GM13976 (cell line): Measurements from ENCODE around the gene MGMT.

Experiments used
- DNase-seq: peaks from one replicate; pipeline ENCODE4 v3.0.0; 2012; ENCODE audit warnings: low spot score
- in situ Hi-C: fragments of 300-500 bp; cut with MboI; formaldehyde crosslinking; loops from one replicate; pipeline ENCODE4 v1.12.0; 2022; ENCODE audit warnings: low sequenced_read_pairs, mixed read lengths, inconsistent platforms; ENCODE audit not compliant: unreplicated experiment
- TF ChIP-seq, protein P1 (sequence below): IDR thresholded peaks from 2 replicates; pipeline ENCODE4 v1.5.1; 2012; ENCODE audit warnings: borderline replicate concordance, mild to moderate bottlenecking; ENCODE audit not compliant: insufficient read depth; ENCODE audit errors: extremely low read depth, missing control alignments, control extremely low read depth

MGMT gene

DNA sequence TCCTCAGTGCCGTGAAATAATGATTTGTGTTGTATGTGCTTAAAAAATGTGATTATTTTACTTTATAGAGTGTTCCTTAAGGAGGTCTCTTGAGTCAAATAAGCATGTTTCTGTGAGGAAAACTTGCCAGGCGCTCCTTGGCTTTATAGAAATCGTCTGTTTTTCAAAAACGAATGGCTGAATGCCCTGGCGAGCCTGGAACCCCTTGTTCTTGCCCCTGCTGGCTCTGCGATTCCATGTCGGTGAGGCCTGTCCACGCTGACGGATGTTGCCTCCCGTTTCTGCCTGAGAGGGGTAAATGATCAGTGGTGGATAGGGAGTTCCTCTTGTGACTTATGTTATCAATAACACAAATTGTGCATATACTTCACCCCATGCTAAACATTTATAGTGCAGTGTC, 75.5 kb downstream of the MGMT start:
- in situ Hi-C loops: no loop called here
- TF ChIP-seq, protein P1, sequence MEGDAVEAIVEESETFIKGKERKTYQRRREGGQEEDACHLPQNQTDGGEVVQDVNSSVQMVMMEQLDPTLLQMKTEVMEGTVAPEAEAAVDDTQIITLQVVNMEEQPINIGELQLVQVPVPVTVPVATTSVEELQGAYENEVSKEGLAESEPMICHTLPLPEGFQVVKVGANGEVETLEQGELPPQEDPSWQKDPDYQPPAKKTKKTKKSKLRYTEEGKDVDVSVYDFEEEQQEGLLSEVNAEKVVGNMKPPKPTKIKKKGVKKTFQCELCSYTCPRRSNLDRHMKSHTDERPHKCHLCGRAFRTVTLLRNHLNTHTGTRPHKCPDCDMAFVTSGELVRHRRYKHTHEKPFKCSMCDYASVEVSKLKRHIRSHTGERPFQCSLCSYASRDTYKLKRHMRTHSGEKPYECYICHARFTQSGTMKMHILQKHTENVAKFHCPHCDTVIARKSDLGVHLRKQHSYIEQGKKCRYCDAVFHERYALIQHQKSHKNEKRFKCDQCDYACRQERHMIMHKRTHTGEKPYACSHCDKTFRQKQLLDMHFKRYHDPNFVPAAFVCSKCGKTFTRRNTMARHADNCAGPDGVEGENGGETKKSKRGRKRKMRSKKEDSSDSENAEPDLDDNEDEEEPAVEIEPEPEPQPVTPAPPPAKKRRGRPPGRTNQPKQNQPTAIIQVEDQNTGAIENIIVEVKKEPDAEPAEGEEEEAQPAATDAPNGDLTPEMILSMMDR: no peak
- DNase-seq: no peak

DNA sequence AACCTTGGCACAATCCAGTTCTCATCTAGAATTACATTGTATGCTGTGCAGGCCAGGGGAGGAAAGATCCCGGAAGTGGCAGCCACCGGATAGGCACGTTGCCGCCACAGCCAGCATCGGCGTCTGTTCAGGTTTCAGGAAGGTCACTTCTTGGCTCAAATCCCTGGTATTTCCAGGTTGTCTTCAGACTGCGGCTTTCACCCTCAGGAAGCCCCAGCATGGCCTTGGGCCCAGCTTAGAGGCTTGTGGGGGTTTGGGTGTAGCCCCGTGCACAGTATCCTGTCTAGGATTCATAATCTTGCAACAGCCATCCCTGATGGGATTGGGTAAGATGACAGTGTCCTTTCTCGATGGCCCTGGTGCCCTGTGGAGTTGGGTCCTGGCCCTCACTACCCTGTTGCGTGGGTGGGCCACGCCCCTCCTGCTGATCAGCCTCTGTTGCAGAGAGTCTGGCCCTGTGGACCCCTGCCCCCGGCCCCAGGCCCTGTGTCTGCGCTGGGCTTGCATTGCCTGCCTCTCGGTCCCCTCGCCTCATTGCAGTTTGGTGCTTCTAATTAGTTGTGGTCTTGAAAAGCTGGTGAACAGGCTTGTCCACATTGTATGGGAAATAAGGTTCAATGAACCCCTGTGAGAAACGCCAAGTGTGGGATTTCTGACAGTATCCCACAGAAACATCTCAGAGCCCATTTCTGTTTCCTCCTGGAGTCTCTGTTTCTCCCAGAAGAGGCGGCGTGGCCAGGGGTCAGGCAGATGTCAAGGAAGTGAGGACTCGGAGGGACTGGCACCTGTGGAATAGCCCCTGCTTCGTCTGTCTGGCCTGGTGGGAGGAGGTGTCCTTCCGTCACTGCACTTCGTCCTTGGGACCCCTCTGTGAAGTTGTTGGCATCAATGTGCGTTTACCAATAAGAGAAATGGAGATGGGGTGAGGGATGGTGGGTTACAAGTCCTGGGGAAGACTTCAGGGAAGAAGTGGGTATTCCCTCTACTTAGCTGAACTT, 77.5 kb downstream of the MGMT start:
- in situ Hi-C loops: no loop called here
- DNase-seq: no peak
- TF ChIP-seq, protein P1: no peak

DNA sequence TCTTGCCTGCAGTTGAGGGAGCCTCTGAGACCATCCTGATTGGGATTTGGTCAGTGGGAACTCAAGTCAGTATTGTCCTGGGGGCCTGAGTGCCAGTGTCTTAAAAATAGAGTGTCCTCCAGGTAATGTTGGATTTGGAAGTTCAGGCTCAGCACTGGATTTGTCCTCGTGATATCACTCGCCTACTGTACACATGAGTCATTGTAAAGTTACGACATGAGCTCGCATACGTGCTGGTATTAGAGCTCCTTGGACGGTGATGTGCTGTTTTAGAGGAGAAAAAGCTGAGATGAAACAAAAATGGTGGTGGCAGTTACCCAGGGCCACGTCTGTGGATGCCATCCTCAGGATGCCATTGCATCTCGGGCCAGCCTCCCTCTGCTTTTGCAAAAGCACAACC, 78.2 kb downstream of the MGMT start:
- no peak for DNase-seq
- TF ChIP-seq, protein P1: no peak
- in situ Hi-C loops: no loop called here

DNA sequence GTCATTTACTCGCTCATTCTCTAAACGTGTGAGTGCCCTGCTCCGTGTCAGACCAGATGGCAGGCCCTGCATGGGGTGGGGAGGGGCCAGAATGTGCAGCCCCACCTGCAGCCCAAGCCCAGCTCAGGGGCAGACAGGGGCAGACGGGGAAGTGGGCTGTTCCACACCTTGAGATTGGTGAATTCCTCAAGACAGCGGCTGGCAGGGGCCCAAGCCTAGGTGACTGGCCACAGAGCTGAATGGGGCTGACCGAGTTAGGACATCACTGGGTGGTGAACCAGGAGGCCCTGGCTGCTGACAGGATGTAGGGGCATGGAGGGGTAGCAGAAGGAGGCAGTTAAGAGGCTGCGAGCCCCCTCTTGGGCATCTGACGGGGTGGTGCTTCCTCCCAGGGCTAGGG, 79.1 kb downstream of the MGMT start:
- no peak for DNase-seq
- in situ Hi-C loops: no loop called here
- TF ChIP-seq, protein P1: no peak

DNA sequence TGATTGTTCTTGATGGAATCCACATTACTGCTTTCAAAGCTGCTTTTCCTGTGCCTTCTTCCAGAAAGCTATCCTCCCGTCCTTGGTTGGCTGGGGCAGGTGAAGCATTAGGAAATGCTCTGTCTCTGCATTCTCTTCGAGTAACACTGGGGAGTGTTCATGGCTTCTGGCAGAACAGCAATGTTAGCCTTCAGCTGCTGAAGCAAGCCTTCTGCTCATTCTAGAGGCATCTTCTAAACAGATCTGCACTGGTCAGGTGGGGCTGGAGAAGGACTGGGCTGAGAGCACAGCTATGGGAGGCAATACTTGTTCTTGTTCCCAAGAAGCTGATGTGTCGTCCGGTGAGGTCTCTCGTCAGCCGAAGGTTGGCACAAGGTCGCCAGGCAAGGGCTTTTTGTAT, 80.6 kb downstream of the MGMT start:
- no peak for DNase-seq
- in situ Hi-C loops: no loop called here
- TF ChIP-seq, protein P1: no peak

DNA sequence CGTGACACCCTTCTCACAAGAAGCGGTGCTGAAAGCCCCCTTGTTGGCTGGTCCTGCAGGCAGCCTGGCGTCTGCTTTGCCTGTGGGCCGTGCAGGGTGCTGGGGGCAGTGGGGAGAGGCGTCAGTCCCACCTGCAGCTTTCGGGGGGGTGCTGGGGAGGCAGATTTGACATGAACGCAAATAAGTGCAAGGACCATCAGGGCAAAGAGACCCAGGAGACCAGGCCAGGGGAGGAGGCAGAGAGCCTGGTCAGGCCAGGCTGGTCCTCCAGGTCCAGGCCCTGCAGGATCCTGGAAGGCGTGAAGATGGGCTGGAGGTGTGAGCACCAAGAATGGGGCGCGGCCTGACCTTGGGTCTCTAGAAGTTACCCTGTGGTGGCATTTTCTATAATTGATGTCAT, 81.6 kb downstream of the MGMT start:
- in situ Hi-C loops: no loop called here
- DNase-seq: no peak
- TF ChIP-seq, protein P1: no peak
